PC-3 (cell line): ENCODE results near the gene GCSAML. TPM values are rescaled to one million over a fixed set of nuclear protein-coding genes. Genes with fewer than 3 reads are reported as not detected.

ENCODE experiments used
- ATAC-seq: fragments of 200-7000 bp; cut with Tn5 transposase; 2 replicates; pipeline ENCODE4 v1.9.1; 2020; ENCODE audit warnings: mild to moderate bottlenecking, moderate library complexity
- BruUV-seq: library from RNA; stranded (reverse); fragments of 400-500 nt; replicated peaks from 2 replicates; lab custom pipeline; 2021; lab: Mats Ljungman, UMichigan
- CTCF ChIA-PET: fragments of 300-600 bp; sonication (Branson Sonifier 250); formaldehyde crosslinking; loops from one replicate; lab custom pipeline; 2022; ENCODE audit warnings: antibody characterized with exemption; lab: Charles Lee
- POLR2A ChIA-PET: fragments of 300-600 bp; sonication (Branson Sonifier 250); formaldehyde crosslinking; loops from one replicate; lab custom pipeline; 2022; ENCODE audit warnings: antibody characterized with exemption; ENCODE audit not compliant: unreplicated experiment; lab: Charles Lee
- DNase-seq: peaks from one replicate; pipeline ENCODE4 v3.0.0-alpha.2; 2015
- H2AFZ ChIP-seq: fragments of 300-600 bp; sonication (generic); 2 replicates; pipeline ENCODE4 v1.6.0; 2016; ENCODE audit warnings: antibody characterized with exemption, low read length
- H3F3A ChIP-seq: fragments of 300-600 bp; sonication (generic); one replicate; pipeline ENCODE4 v1.6.0; 2017; ENCODE audit warnings: antibody characterized with exemption, low read length, control low read depth, mild to moderate bottlenecking; ENCODE audit not compliant: unreplicated experiment
- H3K27ac ChIP-seq: fragments of 300-600 bp; sonication (generic); 2 replicates; pipeline ENCODE4 v1.5.1; 2016; ENCODE audit warnings: mild to moderate bottlenecking, low read length
- H3K27me3 ChIP-seq: fragments of 300-600 bp; sonication (generic); 2 replicates; pipeline ENCODE4 v1.6.1; 2016; ENCODE audit warnings: low read length, mixed read lengths
- H3K36me3 ChIP-seq: fragments of 300-600 bp; sonication (generic); 2 replicates; pipeline ENCODE4 v1.6.1; 2016; ENCODE audit warnings: low read depth, mixed run types, low read length, mixed read lengths
- H3K4me1 ChIP-seq: fragments of 300-600 bp; sonication (generic); 2 replicates; pipeline ENCODE4 v1.5.1; 2016; ENCODE audit warnings: low read length; ENCODE audit not compliant: insufficient read depth
- H3K4me2 ChIP-seq: fragments of 300-600 bp; sonication (generic); 2 replicates; pipeline ENCODE4 v1.6.0; 2016; ENCODE audit warnings: low read length
- H3K4me3 ChIP-seq: fragments of 300-600 bp; sonication (generic); 2 replicates; pipeline ENCODE4 v1.5.1; 2016; ENCODE audit warnings: mild to moderate bottlenecking, low read length, mixed read lengths
- H3K79me2 ChIP-seq: fragments of 300-600 bp; sonication (generic); 2 replicates; pipeline ENCODE4 v1.6.1; 2017; ENCODE audit warnings: low read length, mixed read lengths
- H3K9ac ChIP-seq: fragments of 300-600 bp; sonication (generic); 2 replicates; pipeline ENCODE4 v1.6.0; 2016; ENCODE audit warnings: mild to moderate bottlenecking, low read length
- H3K9me2 ChIP-seq: fragments of 300-600 bp; sonication (generic); replicated peaks from 2 replicates; pipeline ENCODE4 v1.6.1; 2016; ENCODE audit warnings: mixed run types, low read length, mixed read lengths
- H3K9me3 ChIP-seq: fragments of 300-600 bp; sonication (generic); 2 replicates; pipeline ENCODE4 v1.6.1; 2016; ENCODE audit warnings: low read length, mixed read lengths
- H4K20me1 ChIP-seq: fragments of 300-600 bp; sonication (generic); 2 replicates; pipeline ENCODE4 v1.6.1; 2016; ENCODE audit warnings: low read length, mixed read lengths
- EZH2 ChIP-seq: fragments of 300-600 bp; sonication (generic); IDR thresholded peaks from one replicate; pipeline ENCODE4 v1.6.1; 2017; ENCODE audit warnings: antibody characterized with exemption, mild to moderate bottlenecking, low read length; ENCODE audit not compliant: unreplicated experiment
- EZH2phosphoT487 ChIP-seq: fragments of 300-600 bp; sonication (generic); IDR thresholded peaks from 2 replicates; pipeline ENCODE4 v1.6.1; 2018; ENCODE audit warnings: mild to moderate bottlenecking, antibody characterized with exemption, low read length, borderline replicate concordance
- intact Hi-C: fragments of 100-400 bp; cut with micrococcal nuclease; formaldehyde crosslinking; loops from 2 replicates; pipeline ENCODE4 v1.9.0; 2023
- total RNA-seq: library from RNA; depleted of rRNA; stranded (reverse); fragments of >200 nt; gene quantifications from 2 replicates; pipeline ENCODE4 v1.2.3, GENCODE V29; 2014
- TF ChIP-seq, protein P1 (sequence below): fragments of 300-600 bp; sonication (generic); conservative IDR thresholded peaks from 2 replicates; pipeline ENCODE4 v1.5.1; 2017; ENCODE audit warnings: antibody characterized with exemption, low read depth, mild to moderate bottlenecking, low read length

GCSAML gene
- total RNA-seq, 1 experiment from 2014 or later = not detected

DNA sequence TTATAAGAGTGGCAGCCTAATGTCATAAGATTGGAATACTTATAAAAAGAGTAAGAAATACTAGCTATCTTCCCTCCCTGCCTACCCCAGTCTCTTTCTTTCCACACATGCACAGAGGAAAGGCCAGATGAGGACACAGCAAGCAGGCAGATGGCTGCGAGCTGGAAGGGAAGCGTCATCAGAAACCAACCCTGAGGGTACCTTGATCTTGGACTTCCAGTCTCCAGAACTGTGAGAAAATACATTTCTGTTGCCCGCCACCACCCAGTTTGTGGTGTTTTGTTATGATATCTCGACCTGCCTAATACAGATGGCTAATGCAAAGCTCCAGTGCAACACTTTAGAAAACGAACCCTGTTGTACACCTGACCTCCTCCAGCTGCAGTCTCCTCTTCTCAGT, 10.4 kb upstream of the GCSAML start:
- CTCF ChIA-PET = no interaction called here
- intact Hi-C loops = no loop called here

DNA sequence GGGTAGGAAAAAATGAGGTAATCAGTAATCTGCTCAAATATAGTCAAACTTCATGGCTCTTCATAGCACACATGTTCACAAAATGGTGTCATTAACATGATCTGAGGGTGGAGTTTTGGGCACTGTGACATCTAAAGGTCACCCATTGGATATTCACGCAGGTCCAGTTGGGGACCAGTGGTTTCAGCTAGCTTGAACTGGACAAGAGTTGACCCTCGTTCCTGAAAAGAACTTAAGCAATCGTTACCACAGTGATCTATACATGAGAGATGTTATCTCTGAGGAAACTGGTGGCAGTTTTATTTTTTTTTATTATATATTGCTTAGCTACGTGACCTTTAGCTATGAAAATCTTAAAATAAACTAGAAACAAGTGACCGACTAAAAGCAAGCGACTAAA, 9.7 kb upstream of the GCSAML start:
- H3K9me3 ChIP-seq = no peaks in the 10 kb centered on the region
- H3K9me2 ChIP-seq = no peaks in the 10 kb centered on the region
- ChIA-PET POLR2A (no interaction called here), CTCF (no interaction called here)
- intact Hi-C loops = no loop called here
- DNase-seq = no peak
- H3F3A ChIP-seq = no peaks in the 10 kb centered on the region
- H2AFZ ChIP-seq = no peak overlapping the region
- peaks cover 5% of the 10 kb centered on the region; the same call in 1 of the 2 replicates for H3K27me3 ChIP-seq
- no peak overlapping the region for H3K9ac ChIP-seq
- H3K27ac ChIP-seq = no peak overlapping the region
- no peak overlapping the region for H3K4me3 ChIP-seq
- TF ChIP-seq, protein P1, sequence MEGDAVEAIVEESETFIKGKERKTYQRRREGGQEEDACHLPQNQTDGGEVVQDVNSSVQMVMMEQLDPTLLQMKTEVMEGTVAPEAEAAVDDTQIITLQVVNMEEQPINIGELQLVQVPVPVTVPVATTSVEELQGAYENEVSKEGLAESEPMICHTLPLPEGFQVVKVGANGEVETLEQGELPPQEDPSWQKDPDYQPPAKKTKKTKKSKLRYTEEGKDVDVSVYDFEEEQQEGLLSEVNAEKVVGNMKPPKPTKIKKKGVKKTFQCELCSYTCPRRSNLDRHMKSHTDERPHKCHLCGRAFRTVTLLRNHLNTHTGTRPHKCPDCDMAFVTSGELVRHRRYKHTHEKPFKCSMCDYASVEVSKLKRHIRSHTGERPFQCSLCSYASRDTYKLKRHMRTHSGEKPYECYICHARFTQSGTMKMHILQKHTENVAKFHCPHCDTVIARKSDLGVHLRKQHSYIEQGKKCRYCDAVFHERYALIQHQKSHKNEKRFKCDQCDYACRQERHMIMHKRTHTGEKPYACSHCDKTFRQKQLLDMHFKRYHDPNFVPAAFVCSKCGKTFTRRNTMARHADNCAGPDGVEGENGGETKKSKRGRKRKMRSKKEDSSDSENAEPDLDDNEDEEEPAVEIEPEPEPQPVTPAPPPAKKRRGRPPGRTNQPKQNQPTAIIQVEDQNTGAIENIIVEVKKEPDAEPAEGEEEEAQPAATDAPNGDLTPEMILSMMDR = no peak
- TF ChIP-seq EZH2phosphoT487 = no peak
- TF ChIP-seq EZH2 = no peak
- no peaks in the 10 kb centered on the region for H3K36me3 ChIP-seq
- H3K79me2 ChIP-seq = no peaks in the 10 kb centered on the region
- H3K4me1 ChIP-seq = no peaks in the 10 kb centered on the region
- no peak overlapping the region for H3K4me2 ChIP-seq
- ATAC-seq = no peak
- no peaks in the 10 kb centered on the region for H4K20me1 ChIP-seq
- BruUV-seq = no TSS peak

More for the DNA sequence above, 10.4 kb upstream of the GCSAML start:
- H3K4me1 ChIP-seq = no peaks in the 10 kb centered on the region
- no TSS peak for BruUV-seq
- no peak overlapping the region for H3K27ac ChIP-seq
- no peak for TF ChIP-seq EZH2phosphoT487
- TF ChIP-seq, protein P1 = no peak
- TF ChIP-seq EZH2 = no peak
- no peak overlapping the region for H3K9ac ChIP-seq
- ATAC-seq = no peak
- no peaks in the 10 kb centered on the region for H3K79me2 ChIP-seq
- H2AFZ ChIP-seq = no peak overlapping the region
- H3F3A ChIP-seq = no peaks in the 10 kb centered on the region
- no peaks in the 10 kb centered on the region for H3K9me3 ChIP-seq
- no peak overlapping the region for H3K4me2 ChIP-seq
- no peaks in the 10 kb centered on the region for H4K20me1 ChIP-seq
- POLR2A ChIA-PET = no interaction called here
- no peak for DNase-seq
- no peaks in the 10 kb centered on the region for H3K9me2 ChIP-seq
- no peak overlapping the region for H3K4me3 ChIP-seq
- no peaks in the 10 kb centered on the region for H3K27me3 ChIP-seq
- H3K36me3 ChIP-seq = no peaks in the 10 kb centered on the region

DNA sequence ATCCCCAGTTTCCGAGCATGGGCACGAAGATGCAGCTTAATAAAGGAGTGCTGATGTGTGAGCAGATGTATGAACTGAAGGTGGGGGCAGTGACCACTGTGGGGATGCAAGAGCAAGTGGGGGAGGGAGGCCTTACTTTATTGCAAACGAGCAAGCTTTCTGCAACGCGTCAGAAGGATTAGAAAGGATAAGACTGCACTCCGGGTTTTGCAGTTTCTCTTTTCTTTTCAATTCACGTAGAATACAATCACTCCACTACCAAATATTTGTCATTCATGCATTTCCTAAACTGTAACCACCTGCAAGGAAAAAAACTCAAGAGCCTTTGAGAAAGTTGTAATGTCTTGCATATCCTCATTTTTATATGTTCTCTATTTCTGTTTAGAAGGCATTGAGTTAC, 8.4 kb upstream of the GCSAML start:
- H2AFZ ChIP-seq = no peak overlapping the region
- peaks cover 19% of the 10 kb centered on the region; the same call in 1 of the 2 replicates for H3K27me3 ChIP-seq
- TF ChIP-seq, protein P1 = no peak
- H3K4me3 ChIP-seq = no peak overlapping the region
- ChIA-PET CTCF (no interaction called here), POLR2A (no interaction called here)
- H3K79me2 ChIP-seq = no peaks in the 10 kb centered on the region
- intact Hi-C loops = no loop called here
- DNase-seq (no peak), ATAC-seq (no peak)
- H3F3A ChIP-seq = no peaks in the 10 kb centered on the region
- H3K9me3 ChIP-seq = no peaks in the 10 kb centered on the region
- no peak overlapping the region for H3K9ac ChIP-seq
- H3K36me3 ChIP-seq = no peaks in the 10 kb centered on the region
- no peaks in the 10 kb centered on the region for H3K4me1 ChIP-seq
- no peaks in the 10 kb centered on the region for H4K20me1 ChIP-seq
- no peak overlapping the region for H3K4me2 ChIP-seq
- no peak overlapping the region for H3K27ac ChIP-seq
- BruUV-seq = no TSS peak
- H3K9me2 ChIP-seq = no peaks in the 10 kb centered on the region
